A549 (cell line): ENCODE measurements around the gene SOS1.

ENCODE experiments used
- EP300 ChIP-seq, 2 experiments: fragments of >200 bp; sonication (Bioruptor Twin); formaldehyde crosslinking; IDR thresholded peaks; 2 replicates in 1 of 2; 3 replicates in 1 of 2; pipeline ENCODE4 v1.6.1; 2016 to 2017
- ESRRA ChIP-seq: fragments of 150-350 bp; IDR thresholded peaks from 2 replicates; pipeline ENCODE4 v1.6.1; 2014; ENCODE audit warnings: mild to moderate bottlenecking, low read length, borderline replicate concordance
- KDM1A ChIP-seq: fragments of 200-600 bp; sonication (generic); IDR thresholded peaks from 2 replicates; pipeline ENCODE4 v1.6.1; 2016; ENCODE audit warnings: low read depth, mild to moderate bottlenecking
- MAFK ChIP-seq: fragments of 450-650 bp; IDR thresholded peaks from 2 replicates; pipeline ENCODE4 v1.6.1; 2014; ENCODE audit not compliant: partially characterized antibody
- POLR2A ChIP-seq: IDR thresholded peaks from 2 replicates; pipeline ENCODE4 v1.6.1; 2012; ENCODE audit warnings: mild to moderate bottlenecking, low read length
- TF ChIP-seq, protein P1 (sequence below): IDR thresholded peaks from 2 replicates; pipeline ENCODE4 v1.6.1; 2012
- TF ChIP-seq, protein P2 (sequence below): fragments of >200 bp; sonication (Bioruptor Twin); formaldehyde crosslinking; IDR thresholded peaks from 3 replicates; pipeline ENCODE4 v1.5.1; 2016
- TF ChIP-seq, protein P3 (sequence below): fragments of 200-600 bp; sonication (generic); IDR thresholded peaks from 2 replicates; pipeline ENCODE4 v1.6.1; 2016; ENCODE audit warnings: antibody characterized with exemption, mild to moderate bottlenecking, moderate library complexity

DNA sequence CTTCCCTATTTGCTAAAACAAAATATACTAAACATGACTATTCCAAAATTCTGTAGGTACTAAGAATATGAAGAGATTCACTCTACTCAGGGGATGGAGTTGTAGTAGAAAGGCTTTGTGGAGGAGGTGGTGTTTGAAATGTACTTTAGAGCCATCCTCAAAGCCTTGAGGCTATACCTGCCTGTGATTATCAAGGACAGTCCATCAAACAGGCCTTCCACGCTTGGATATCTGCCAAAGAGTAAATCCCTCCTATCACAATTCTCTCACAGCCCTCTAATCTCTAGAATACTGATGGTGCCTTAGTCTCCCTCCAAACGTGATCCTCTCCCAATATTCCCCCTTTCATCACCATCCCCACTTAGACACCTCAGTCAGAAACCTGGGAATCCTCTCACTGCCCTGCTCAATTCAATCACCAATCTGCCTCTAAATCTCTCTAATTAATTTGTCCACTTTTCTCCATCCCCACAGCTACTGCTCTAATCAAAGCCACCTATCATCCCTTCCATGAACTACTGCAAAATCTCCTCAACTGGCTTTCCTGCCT is 13.1 kb downstream of the SOS1 start:
- TF ChIP-seq, protein P1, sequence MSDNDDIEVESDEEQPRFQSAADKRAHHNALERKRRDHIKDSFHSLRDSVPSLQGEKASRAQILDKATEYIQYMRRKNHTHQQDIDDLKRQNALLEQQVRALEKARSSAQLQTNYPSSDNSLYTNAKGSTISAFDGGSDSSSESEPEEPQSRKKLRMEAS, result no peak
- no peak for TF ChIP-seq POLR2A
- TF ChIP-seq, protein P2, sequence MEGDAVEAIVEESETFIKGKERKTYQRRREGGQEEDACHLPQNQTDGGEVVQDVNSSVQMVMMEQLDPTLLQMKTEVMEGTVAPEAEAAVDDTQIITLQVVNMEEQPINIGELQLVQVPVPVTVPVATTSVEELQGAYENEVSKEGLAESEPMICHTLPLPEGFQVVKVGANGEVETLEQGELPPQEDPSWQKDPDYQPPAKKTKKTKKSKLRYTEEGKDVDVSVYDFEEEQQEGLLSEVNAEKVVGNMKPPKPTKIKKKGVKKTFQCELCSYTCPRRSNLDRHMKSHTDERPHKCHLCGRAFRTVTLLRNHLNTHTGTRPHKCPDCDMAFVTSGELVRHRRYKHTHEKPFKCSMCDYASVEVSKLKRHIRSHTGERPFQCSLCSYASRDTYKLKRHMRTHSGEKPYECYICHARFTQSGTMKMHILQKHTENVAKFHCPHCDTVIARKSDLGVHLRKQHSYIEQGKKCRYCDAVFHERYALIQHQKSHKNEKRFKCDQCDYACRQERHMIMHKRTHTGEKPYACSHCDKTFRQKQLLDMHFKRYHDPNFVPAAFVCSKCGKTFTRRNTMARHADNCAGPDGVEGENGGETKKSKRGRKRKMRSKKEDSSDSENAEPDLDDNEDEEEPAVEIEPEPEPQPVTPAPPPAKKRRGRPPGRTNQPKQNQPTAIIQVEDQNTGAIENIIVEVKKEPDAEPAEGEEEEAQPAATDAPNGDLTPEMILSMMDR, result no peak
- no peak for TF ChIP-seq KDM1A
- TF ChIP-seq, protein P3, sequence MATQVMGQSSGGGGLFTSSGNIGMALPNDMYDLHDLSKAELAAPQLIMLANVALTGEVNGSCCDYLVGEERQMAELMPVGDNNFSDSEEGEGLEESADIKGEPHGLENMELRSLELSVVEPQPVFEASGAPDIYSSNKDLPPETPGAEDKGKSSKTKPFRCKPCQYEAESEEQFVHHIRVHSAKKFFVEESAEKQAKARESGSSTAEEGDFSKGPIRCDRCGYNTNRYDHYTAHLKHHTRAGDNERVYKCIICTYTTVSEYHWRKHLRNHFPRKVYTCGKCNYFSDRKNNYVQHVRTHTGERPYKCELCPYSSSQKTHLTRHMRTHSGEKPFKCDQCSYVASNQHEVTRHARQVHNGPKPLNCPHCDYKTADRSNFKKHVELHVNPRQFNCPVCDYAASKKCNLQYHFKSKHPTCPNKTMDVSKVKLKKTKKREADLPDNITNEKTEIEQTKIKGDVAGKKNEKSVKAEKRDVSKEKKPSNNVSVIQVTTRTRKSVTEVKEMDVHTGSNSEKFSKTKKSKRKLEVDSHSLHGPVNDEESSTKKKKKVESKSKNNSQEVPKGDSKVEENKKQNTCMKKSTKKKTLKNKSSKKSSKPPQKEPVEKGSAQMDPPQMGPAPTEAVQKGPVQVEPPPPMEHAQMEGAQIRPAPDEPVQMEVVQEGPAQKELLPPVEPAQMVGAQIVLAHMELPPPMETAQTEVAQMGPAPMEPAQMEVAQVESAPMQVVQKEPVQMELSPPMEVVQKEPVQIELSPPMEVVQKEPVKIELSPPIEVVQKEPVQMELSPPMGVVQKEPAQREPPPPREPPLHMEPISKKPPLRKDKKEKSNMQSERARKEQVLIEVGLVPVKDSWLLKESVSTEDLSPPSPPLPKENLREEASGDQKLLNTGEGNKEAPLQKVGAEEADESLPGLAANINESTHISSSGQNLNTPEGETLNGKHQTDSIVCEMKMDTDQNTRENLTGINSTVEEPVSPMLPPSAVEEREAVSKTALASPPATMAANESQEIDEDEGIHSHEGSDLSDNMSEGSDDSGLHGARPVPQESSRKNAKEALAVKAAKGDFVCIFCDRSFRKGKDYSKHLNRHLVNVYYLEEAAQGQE, result no peak
- TF ChIP-seq EP300 (IDR thresholded peaks at IDR 0.05), result no peak
- no peak for TF ChIP-seq MAFK
- no peak for TF ChIP-seq ESRRA
